ENCODE measurements around the gene ABLIM3.

The ABLIM3 gene

DNA sequence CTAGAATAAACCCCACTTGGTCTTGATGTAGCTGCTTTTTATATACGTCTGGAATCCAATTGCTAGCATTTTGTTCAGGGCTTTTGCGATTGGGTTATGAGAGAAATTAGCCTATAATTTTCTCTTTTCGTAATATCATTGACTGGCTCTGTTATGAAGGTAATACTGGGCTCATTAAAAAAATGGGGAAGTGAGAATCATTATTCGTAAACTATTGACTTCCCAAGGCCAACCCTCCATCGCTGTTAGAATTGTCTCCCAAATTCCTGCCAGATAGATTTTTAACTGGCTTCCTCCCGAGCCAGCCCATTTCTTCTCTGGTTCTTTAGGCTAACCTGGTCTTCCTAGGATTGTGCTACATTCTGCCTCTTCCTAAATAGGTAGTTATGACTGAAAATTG lies 168.1 kb downstream of the ABLIM3 start:
- no peak for DNase-seq (ENCODE audit: low spot score)

Measured in ecto neural progenitor cell (in vitro differentiated cells).